ENCODE measurements around the gene SPINK13.

- no peak for TF ChIP-seq CTCF (IDR thresholded peaks at IDR 0.05 in 4 of 5, conservative IDR thresholded peaks at IDR 0.05 in 1 of 5)
- TF ChIP-seq POLR2A (IDR thresholded peaks at IDR 0.05), result no peak
Measured at GRCh38 chr5:148297731-148298130, 29.1 kb downstream of the SPINK13 start.

All from gastrocnemius medialis (tissue), 4 donors.